K562 (cell line): ENCODE results near the gene OVOL1. TPM values are rescaled to one million over a fixed set of nuclear protein-coding genes. Genes with fewer than 3 reads are reported as not detected.
A peak's percentile ranks its signal among the peaks of the same experiment; 100 is the strongest.

Source experiments
- ATAC-seq: fragments of 200-7000 bp; cut with Tn5 transposase; 3 replicates; pipeline ENCODE4 v1.9.1; 2020; ENCODE audit warnings: moderate library complexity
- BruUV-seq: library from RNA; stranded (reverse); fragments of 400-500 nt; replicated peaks from 2 replicates; lab custom pipeline; 2021; lab: Mats Ljungman, UMichigan
- CTCF ChIA-PET: fragments of 300-600 bp; formaldehyde crosslinking; extraction: SDS; loops from one replicate; lab custom pipeline; 2021; ENCODE audit warnings: low intra/inter-chr PET ratio; lab: Yijun Ruan, JAX
- POLR2A ChIA-PET: fragments of 300-600, 350-650 bp; sonication (Branson Sonifier 250); formaldehyde crosslinking; extraction: SDS; loops from one replicate; lab custom pipeline; 2021; ENCODE audit warnings: antibody characterized with exemption, inconsistent platforms; lab: Yijun Ruan, JAX
- DNase-seq, 4 experiments: peaks; one replicate each; pipeline versions ENCODE4 v3.0.0 to v3.0.0-alpha.2; 2011 to 2018; ENCODE audit warnings: low spot score in 3 of 4, mixed read lengths in 3 of 4; ENCODE audit errors: extremely low read depth in 1 of 4
- FAIRE-seq: peaks from 2 replicates; lab custom pipeline; 2011; peaks lifted over from hg19 to GRCh38; lab: Jason Lieb, UNC
- H2AFZ ChIP-seq: 2 replicates; pipeline ENCODE4 v1.6.0; 2011; ENCODE audit warnings: low read depth, low read length, control low read depth, inconsistent platforms
- H3K27ac ChIP-seq: fragments of 200-600 bp; 3 replicates; pipeline ENCODE4 v1.8.0; 2011; ENCODE audit warnings: low read depth, mild to moderate bottlenecking, control low read depth, inconsistent platforms, low read length, moderate library complexity, mixed read lengths; ENCODE audit errors: extremely low read depth
- H3K27me3 ChIP-seq, 2 experiments: fragments of 300-600 bp in 1 of 2; 2 replicates in 1 of 2; 3 replicates in 1 of 2; pipeline versions ENCODE4 v1.6.0 to v1.8.0; 2011; ENCODE audit warnings: inconsistent platforms in 2 of 2, low read length in 2 of 2, mild to moderate bottlenecking in 1 of 2, mixed read lengths in 1 of 2, moderate library complexity in 1 of 2; ENCODE audit not compliant: control insufficient read depth in 2 of 2, insufficient read depth in 2 of 2
- H3K36me3 ChIP-seq: fragments of 300-600 bp; 3 replicates; pipeline ENCODE4 v1.8.0; 2011; ENCODE audit warnings: mild to moderate bottlenecking, low read length, inconsistent platforms; ENCODE audit not compliant: control insufficient read depth, insufficient read depth
- H3K4me1 ChIP-seq, 2 experiments: fragments of 200-600 bp in 1 of 2; replicated peaks in 1 of 2; 2 replicates in 1 of 2; 3 replicates in 1 of 2; pipeline versions ENCODE4 v1.5.1 to v1.8.0; 2011; ENCODE audit warnings: inconsistent platforms in 2 of 2, low read length in 2 of 2, mild to moderate bottlenecking in 1 of 2, mixed read lengths in 1 of 2, moderate library complexity in 1 of 2; ENCODE audit not compliant: control insufficient read depth in 2 of 2, insufficient read depth in 2 of 2
- H3K4me2 ChIP-seq: 2 replicates; pipeline ENCODE4 v1.6.1; 2011; ENCODE audit warnings: low read length, control low read depth, inconsistent platforms, mixed read lengths; ENCODE audit not compliant: insufficient read depth
- H3K4me3 ChIP-seq: fragments of 200-600 bp; sonication (generic), shearing (Covaris generic); 2 replicates; pipeline ENCODE4 v1.5.1; 2016; ENCODE audit warnings: control low read depth, inconsistent platforms
- H3K79me2 ChIP-seq: fragments of 200-600 bp; 3 replicates; pipeline ENCODE4 v1.8.0; 2011; ENCODE audit warnings: low read length, inconsistent platforms; ENCODE audit not compliant: control insufficient read depth, insufficient read depth
- H3K9ac ChIP-seq, 2 experiments: 2 replicates each; pipeline versions ENCODE4 v1.6.0 to v1.6.1; 2011; ENCODE audit warnings: low read depth in 2 of 2, low read length in 2 of 2, control low read depth in 1 of 2, inconsistent platforms in 1 of 2, mild to moderate bottlenecking in 1 of 2, mixed read lengths in 1 of 2; ENCODE audit not compliant: insufficient read depth in 1 of 2
- H3K9me1 ChIP-seq: one replicate; pipeline ENCODE4 v1.6.0; 2011; ENCODE audit warnings: inconsistent platforms, mild to moderate bottlenecking, low read length, moderate library complexity; ENCODE audit not compliant: control insufficient read depth, insufficient read depth
- H3K9me3 ChIP-seq: replicated peaks from 2 replicates; pipeline ENCODE4 v1.5.1; 2011; ENCODE audit warnings: low read depth, low read length, inconsistent platforms; ENCODE audit not compliant: control insufficient read depth, insufficient read depth
- H4K20me1 ChIP-seq: replicated peaks from 2 replicates; pipeline ENCODE4 v1.6.1; 2011; ENCODE audit warnings: low read length, inconsistent platforms, mixed read lengths; ENCODE audit not compliant: control insufficient read depth, insufficient read depth
- BACH1 ChIP-seq: fragments of 200-800 bp; sonication (Bioruptor generic); IDR thresholded peaks from 2 replicates; pipeline ENCODE4 v1.6.1; 2016; ENCODE audit warnings: missing genetic modification characterization, missing compliant biosample characterization
- CCAR2 ChIP-seq: fragments of 200-400 bp; formaldehyde crosslinking; IDR thresholded peaks from 2 replicates; pipeline ENCODE4 v1.6.1; 2017; ENCODE audit warnings: mild to moderate bottlenecking, low read depth, low read length
- CTCF ChIP-seq, 3 experiments: IDR thresholded peaks in 2 of 3; conservative IDR thresholded peaks in 1 of 3; 2 replicates each; pipeline ENCODE4 v1.5.1; 2011 to 2012; ENCODE audit warnings: low read length in 3 of 3, mild to moderate bottlenecking in 3 of 3, control low read depth in 2 of 3, improper control_type of control experiment in 1 of 3, inconsistent platforms in 1 of 3, low read depth in 1 of 3, mixed read lengths in 1 of 3, moderate library complexity in 1 of 3; ENCODE audit not compliant: insufficient read depth in 2 of 3
- GABPB1 ChIP-seq: sonication (generic); formaldehyde crosslinking; IDR thresholded peaks from 2 replicates; pipeline ENCODE4 v1.8.0; 2022; ENCODE audit warnings: mild to moderate bottlenecking, missing genetic modification reagents
- GATA2 ChIP-seq: sonication (generic); formaldehyde crosslinking; IDR thresholded peaks from 2 replicates; pipeline ENCODE4 v1.4.0; 2020; ENCODE audit warnings: mild to moderate bottlenecking, missing genetic modification reagents
- NFE2L1 ChIP-seq: fragments of 450-650 bp; IDR thresholded peaks from 2 replicates; pipeline ENCODE4 v1.6.1; 2016; ENCODE audit warnings: missing genetic modification characterization, low read depth, mild to moderate bottlenecking, missing compliant biosample characterization, moderate library complexity, borderline replicate concordance
- RBM22 ChIP-seq: fragments of 200-400 bp; formaldehyde crosslinking; IDR thresholded peaks from 2 replicates; pipeline ENCODE4 v1.6.1; 2018; ENCODE audit warnings: low read length, low read depth; ENCODE audit not compliant: poor library complexity, severe bottlenecking
- WGBS: fragments of 100-300 bp; shearing (Covaris generic); methylation state at CpG from one replicate; pipeline ENCODE4 v1.1.6; 2016; ENCODE audit warnings: low coverage, mixed read lengths; ENCODE audit not compliant: insufficient coverage; ENCODE audit errors: missing lambda C conversion rate; 5-methylcytosine and 5-hydroxymethylcytosine counted together
- in situ Hi-C: fragments of 300-500 bp; cut with MboI; formaldehyde crosslinking; loops from 4 replicates; pipeline ENCODE4 v1.15.0; 2018; ENCODE audit warnings: inconsistent platforms, mixed read lengths
- intact Hi-C: fragments of 100-400 bp; cut with micrococcal nuclease; formaldehyde crosslinking; loops from 2 replicates; pipeline ENCODE4 v1.14.2; 2022
- polyA plus RNA-seq, 8 experiments: library from polyadenylated mRNA; depleted of rRNA in 4 of 8; stranded (reverse) in 5 of 8; unstranded in 3 of 8; fragments of >200 nt; fragmentation: Nextera tagmentation in 2 of 8; fragmentation: Illumina TruSeq in 1 of 8; extraction: Ambion mirVana in 2 of 8; extraction: Trizol in 1 of 8; gene quantifications; 2 replicates each; pipeline versions ENCODE4 v1.2.1 to v1.2.3, GENCODE V29; 2011 to 2014; ENCODE audit warnings: inconsistent platforms in 1 of 8, missing spikeins in 1 of 8
- total RNA-seq, 7 experiments: library from RNA; depleted of rRNA in 6 of 7; stranded (reverse); fragments of >200 nt in 6 of 7; fragmentation: Illumina TruSeq in 2 of 7; extraction: Trizol in 2 of 7; gene quantifications; 2 replicates each; pipeline versions ENCODE4 v1.2.1 to v1.2.3, GENCODE V29; 2011 to 2021; ENCODE audit warnings: low replicate concordance in 1 of 7

OVOL1 gene
- total and polyA plus RNA-seq, 9 of the 15 experiments (the other 6 are each of a cell fraction or from before 2014, with no cell fraction given): 0.09 TPM; not detected in 8

- H4K20me1 ChIP-seq: peaks cover 13% of the 10 kb centered on the region; the same call in 1 of the 2 replicates
- no peak overlapping the region for H2AFZ ChIP-seq
- FAIRE-seq (no peak), DNase-seq (no peak), ATAC-seq (no peak; the same call in 2 of the 3 replicates)
- no peak overlapping the region for H3K27ac ChIP-seq
- no peak overlapping the region for H3K4me3 ChIP-seq
- no peak overlapping the region for H3K4me2 ChIP-seq
- in situ Hi-C loops: no loop called here
- intact Hi-C loops: no loop called here
- TF ChIP-seq GABPB1 (CRISPR knock-in tag): no peak
- no peak for TF ChIP-seq BACH1 (tag)
- no peak for TF ChIP-seq CCAR2
- TF ChIP-seq CTCF (IDR thresholded peaks at IDR 0.05 in 2 of 3, conservative IDR thresholded peaks at IDR 0.05 in 1 of 3; ENCODE audit: insufficient read depth in 2 of 3, low read depth in 1 of 3, low read length in 3 of 3): no peak
- TF ChIP-seq RBM22: no peak
- no peak for TF ChIP-seq GATA2
- TF ChIP-seq NFE2L1: no peak
- no peaks in the 10 kb centered on the region for H3K9me3 ChIP-seq
- no TSS peak for BruUV-seq
- H3K9me1 ChIP-seq: no peaks in the 10 kb centered on the region
- H3K9ac ChIP-seq: peak overlapping the region in 1 of 2 experiments; percentile 55; a peak in 1 of 4 replicates
- no peaks in the 10 kb centered on the region for H3K79me2 ChIP-seq
- ChIA-PET POLR2A (interaction anchor here (0.8 to 1.3 kb wide), 5 partner anchors 9 to 20 kb away, joined by 3 to 9 read pairs (median 3); partner anchors contain the start of gene AP5B1), CTCF (no interaction called here)
- H3K4me1 ChIP-seq: peaks cover 0 to 41% of the 10 kb centered on the region in 2 experiments; a peak in 2 of 5 replicates
- peaks cover 77 to 93% of the 10 kb centered on the region in 2 experiments for H3K27me3 ChIP-seq
- WGBS: 5% methylated on average over 14 of the region's 16 CpGs
- H3K36me3 ChIP-seq: no peaks in the 10 kb centered on the region
Observed at GRCh38 chr11:65792456-65792855, 5.6 kb downstream of the OVOL1 start.
